H4 (cell line): ENCODE results near the gene CDY2B. TPM values are rescaled to one million over a fixed set of nuclear protein-coding genes. Genes with fewer than 3 reads are reported as not detected.
"Not testable (repeated sequence)": the region's sequence is repeated elsewhere in the genome, so short reads cannot be mapped to it uniquely, and the experiment has no call there.

Experiments used
- DNase-seq: peaks from one replicate; pipeline ENCODE4 v3.0.0-alpha.2; 2015; ENCODE audit warnings: low spot score
- total RNA-seq: library from RNA; depleted of rRNA; stranded (reverse); fragments of >200 nt; shearing (Covaris generic); gene quantifications from 2 replicates; pipeline ENCODE4 v1.2.3, GENCODE V29; 2014; rRNA removed

Gene CDY2B, protein sequence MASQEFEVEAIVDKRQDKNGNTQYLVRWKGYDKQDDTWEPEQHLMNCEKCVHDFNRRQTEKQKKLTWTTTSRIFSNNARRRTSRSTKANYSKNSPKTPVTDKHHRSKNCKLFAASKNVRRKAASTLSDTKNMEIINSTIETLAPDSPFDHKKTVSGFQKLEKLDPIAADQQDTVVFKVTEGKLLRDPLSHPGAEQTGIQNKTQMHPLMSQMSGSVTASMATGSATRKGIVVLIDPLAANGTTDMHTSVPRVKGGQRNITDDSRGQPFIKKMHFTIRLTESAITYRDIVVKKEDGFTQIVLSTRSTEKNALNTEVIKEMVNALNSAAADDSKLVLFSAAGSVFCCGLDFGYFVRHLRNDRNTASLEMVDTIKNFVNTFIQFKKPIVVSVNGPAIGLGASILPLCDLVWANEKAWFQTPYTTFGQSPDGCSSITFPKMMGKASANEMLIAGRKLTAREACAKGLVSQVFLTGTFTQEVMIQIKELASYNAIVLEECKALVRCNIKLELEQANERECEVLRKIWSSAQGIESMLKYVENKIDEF
- total RNA-seq = not detected in 2 replicates

DNA sequence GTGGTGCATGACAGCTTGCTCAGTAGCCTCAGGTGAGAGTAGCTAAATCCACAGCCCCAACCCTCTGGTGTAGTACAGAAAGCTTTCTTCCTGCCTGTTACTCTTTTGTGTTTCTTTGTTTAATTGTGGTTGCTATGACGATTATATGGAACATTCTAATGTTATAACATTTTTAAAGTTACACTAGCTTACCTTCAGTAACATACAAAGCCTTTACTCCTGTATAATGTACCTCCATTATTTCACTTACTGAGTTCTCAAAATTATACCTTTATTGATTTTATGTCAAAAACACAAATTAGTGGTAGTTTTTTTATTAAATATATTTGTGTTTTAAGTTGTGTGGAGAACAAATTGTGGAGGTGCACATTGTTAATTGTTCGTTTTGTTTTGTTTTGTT, at the start of gene CDY2B:
TSS of gene CDY2B (minus strand) at position 101 of the 400 bp plus-strand sequence. CDS start 328 bp downstream, outside the sequence.
- DNase-seq = not testable (repeated sequence)

DNA sequence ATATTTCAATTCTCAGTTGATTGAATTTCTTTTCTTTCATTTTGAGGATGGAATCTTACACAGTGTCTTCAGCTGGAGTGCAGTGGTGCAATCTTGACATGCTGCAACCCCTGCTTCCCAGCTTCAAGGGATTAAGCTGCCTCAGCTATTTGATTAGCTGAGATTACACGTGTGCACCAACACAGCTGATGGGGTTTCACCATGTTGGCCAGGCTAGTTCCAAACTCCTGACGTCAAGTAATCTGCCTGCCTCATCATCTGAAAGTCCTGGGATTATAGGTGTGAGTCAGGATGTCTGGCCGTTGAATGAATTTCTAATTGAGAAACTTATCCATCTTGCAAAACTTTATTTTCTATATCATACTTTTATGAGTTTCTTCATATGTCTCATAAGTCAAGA, 28.0 kb upstream of the CDY2B start:
- not testable (repeated sequence) for DNase-seq

DNA sequence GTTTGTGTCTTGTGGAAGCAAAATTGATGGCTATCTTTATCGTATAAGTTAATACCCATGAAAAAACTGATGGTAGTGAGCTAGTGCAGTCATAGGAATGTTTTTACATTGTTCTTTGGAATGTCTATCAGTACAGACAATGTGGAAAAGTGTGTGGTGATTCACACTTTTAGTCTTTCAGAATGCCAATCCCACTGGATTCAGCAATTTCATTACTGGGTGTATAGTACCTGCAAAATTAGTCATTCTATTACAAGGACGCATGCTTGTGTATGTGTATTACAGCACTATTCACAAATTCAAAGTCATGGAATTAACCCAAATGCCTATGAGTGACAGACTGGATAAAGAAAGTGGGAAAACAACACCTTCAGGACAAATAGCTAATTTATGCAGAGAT, 27.3 kb upstream of the CDY2B start:
- DNase-seq = not testable (repeated sequence)

DNA sequence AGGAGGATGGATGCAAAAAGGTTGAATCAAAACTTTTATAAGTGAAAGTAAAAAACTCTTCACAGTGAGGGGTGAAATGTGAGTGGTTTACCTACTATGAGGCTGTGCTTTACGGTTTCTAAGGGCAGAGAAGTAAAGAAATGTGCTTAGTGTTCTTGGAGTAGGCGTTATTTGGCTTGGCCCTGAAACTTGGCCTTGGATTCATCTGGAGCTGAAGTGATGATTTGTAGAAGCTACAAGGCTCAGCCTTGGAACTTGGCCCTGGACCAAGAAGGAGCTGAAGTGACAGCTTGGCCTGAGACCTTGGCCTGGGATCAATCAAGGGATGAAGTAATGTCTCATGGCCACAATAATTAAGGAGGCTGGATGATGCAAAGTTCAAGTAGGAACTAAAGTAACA, 1.7 kb upstream of the CDY2B start:
- DNase-seq = not testable (repeated sequence)

DNA sequence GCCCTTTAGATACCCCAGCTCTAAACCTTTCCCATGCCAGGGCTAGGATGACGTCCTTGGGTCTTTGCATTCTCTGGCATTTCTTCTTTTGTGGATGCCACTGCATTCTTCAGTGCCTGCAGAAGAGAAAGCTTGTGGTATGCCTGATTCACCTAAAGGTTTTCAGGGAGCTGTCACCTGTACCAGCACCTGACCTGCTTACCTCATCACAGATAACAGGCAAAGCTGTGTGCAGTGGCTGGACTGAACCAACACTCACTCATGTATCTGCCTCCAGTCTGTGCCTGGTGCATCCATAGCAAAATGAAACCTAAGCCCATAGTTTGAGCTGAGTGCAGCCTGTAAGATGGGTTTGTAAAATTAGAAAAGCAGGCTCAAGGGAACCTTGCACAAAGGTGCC, 3.3 kb downstream of the CDY2B start:
- DNase-seq = not testable (repeated sequence)

DNA sequence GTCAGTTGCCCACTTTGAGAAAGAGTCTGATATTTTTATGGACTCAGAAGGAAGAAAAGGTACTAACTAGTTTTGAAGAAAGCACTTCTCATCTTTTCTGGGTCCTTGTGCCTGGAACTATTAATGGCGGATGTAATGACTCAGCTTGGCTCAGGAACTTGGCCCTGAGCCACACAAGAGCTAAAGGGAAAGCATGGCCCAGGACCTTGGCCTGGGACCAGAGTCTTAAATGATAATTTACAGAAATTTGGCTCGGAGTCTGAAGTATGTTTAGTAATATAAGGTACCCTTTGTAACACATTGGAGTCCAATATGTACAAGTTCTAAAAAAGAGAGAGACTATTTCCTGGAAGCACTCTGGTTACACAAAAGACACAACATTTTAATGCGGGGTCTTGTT, 4.6 kb downstream of the CDY2B start:
- DNase-seq = not testable (repeated sequence)

DNA sequence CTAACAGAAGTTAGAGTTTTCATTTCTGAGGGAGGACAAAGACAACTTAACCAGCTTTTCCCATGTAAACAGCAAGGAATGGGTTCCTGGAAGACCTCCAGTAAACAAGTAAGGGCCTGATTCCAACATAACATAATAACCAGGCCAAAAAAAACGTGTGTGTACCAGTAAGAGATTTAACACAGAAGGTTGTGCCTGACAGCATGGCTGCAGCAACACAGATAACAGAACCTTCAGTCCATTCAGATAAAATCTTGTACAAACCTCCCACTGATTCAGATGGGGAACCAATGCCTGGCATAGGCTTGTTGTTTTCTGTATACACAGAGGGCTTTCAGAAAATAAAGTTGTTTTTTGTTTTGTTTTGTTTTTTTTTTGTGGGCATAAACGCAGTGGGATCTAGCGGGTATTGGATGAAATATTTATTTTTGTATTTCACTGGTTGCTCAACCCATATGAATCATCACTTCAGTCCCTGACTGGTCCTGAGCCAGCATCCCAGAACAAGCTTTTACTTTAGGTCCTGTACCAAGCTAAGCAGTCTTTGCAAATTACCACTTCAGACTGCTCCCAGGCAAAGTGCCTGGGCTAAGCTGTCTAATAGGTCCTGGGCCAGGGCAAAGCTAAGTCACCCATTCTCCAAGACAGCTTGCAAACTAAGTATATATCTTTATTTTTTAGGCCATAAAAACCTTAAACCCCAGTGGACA, 8.7 kb downstream of the CDY2B start:
- DNase-seq = not testable (repeated sequence)

DNA sequence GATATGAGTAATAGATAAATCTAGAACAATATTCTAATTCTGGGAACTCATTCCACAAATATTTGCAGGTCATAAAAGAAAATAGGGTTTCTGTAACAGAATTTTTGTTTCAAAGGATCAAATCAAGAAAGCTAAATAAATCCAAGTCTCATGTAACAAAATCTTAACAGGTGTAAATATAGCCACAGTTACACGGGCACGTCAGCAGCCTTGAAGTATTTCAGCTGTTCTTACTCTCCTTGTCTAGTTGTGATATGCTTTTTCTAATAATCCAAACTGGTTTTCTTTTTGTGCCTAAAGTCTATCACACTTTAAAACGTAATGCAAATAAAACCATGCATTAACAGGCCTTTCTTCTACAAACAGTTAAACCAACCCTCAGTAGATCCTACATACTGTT, 9.3 kb downstream of the CDY2B start:
- DNase-seq = not testable (repeated sequence)

DNA sequence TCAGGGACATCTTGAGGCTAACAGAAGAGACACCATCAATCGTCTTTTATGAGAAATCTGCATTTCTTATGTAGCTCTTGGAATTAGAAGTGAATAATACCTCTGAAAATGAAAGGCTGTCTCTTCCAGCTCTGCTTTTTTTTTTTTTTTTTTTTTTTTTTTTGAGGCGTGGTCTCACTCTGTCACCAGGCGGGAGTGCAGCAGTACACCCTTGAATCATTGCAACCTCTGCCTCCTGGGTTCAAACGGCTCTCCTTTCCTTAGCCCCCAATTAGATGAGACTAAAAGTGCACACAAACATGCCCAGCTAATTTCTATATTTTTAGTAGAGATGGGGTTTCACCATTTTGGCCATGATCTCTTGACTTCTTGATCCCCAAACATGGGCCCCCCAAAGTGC, 12.2 kb downstream of the CDY2B start:
- not testable (repeated sequence) for DNase-seq

DNA sequence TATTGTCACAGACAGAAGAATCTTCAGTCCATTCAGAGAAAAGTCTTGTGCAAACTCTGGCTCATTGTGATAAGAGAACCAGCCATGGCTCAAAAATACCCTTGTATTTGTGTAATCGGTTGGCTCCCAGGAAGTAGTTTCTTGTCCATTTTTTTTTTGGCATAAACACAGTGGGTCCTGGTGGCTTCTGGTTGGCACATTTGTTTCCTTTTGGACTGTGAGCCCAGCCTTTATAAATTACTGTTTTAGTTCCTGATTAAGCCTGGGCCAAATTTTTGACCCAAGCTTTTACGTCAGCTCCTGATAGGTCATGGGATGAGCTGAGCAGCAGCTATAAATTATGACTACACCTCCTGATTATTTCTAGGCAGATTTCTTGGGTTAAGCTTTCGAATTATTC, 19.4 kb downstream of the CDY2B start:
- DNase-seq = not testable (repeated sequence)

DNA sequence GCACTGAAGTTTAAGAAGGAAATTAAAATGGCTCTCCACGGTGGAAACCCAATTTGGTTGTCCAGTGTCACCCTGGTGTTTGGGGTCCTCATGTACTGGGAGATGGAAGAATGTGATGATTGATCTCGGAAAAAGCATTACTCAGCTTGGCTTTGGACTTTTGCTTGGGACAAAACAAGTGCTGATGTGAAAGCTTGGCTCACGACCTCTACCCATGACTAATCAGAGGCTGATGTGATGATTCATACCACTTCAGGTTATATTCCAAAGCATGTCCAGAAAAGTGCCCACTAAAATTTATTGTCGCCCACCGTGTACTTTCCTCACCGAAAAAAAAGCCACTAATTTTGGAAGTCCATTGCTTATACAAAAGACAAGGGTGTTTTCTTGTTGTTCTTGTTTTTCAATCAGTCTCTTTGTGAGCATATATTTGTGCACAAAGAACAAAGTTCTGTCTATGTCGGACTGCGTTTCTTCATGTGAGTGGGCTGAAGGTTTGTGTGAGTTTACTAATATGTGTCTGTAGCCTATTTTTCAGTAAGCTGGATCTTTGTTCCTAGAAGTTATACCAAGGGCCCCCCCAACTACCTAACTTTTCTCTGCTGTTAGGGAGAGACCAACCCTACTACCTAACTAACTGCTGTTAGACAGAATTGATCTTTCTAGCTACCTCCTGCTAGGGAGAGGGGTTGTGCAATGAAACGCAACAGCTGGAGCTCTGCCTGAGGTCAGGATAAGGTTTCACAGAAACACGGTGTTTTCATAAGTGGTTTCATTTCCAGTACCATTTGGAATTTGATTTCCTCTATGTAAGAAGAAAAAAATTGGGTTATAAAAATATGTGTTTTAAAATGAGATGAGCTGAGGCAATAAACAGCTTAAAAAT, 22.8 kb downstream of the CDY2B start:
- not testable (repeated sequence) for DNase-seq

DNA sequence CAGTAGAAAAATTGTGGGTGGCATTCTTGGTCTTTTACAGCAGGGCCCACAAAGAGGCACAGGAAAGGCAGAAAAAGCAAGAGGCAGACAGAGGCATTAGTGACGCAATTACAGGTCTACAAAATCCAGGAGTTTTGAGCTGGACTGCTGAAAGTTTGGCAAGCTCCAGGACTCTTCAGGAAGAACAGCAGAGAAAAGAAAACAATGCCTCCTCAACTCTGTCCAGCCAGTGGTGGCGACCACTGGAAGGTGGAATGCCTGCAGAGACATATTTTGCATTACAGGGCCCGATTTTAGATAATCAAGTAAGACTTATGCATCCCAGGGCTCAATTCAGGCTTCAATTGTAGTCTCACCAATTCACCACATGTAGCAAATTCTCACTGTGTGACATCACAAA, 23.5 kb downstream of the CDY2B start:
- not testable (repeated sequence) for DNase-seq

DNA sequence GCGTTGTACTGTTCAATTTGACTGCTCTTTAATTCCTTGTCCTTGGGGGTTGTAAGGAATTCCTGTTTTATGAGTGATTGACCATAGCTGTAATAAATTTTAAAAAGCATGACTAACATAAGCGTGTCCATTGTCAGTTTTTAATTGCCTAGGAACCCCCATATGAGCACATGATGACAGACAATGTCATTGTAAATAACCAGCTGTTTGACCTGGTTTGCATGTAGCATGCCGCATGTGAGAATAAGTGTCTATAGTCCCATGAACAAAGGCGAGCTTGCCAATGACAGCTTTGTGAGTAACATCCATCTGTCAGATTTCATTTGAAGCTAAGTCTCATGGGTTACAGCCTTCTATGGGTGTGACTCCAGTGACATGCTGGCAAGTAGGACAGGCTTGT, 30.9 kb downstream of the CDY2B start:
- not testable (repeated sequence) for DNase-seq

DNA sequence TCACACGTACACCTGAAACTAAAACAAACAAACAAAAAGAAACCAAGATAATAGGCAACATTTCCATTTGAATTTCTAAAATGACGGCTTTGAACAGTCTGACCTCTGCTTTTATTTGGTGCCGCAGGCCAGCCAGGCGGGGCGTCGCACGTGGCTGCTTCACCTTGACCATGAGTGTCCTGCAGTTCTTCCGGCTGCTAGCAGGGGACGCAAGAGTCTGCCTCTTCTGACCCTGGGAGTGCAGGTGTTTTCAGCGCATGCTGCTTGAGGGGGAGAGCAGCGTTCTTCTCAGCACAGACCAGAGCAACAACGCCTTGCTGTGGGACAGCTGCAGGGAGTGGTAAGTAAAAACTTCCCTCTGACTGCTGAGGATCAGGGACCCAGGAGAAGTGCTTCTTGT, 47.9 kb downstream of the CDY2B start:
- not testable (repeated sequence) for DNase-seq

Other genes with a start within 250 kb of the CDY2B start
- gene CDY2A, start 145.6 kb upstream of the CDY2B start, total RNA-seq = not detected in 2 replicates